Iris pigment epithelial cell (primary cell): ENCODE results near the gene MBTPS1.
A peak's percentile ranks its signal among the peaks of the same experiment; 100 is the strongest.

ENCODE experiments used
- DNase-seq: peaks from one replicate; pipeline ENCODE4 v3.0.0-alpha.2; 2011; ENCODE audit warnings: low read depth

MBTPS1 gene

GRCh38 chr16:84098939-84099338 is 17.8 kb downstream of the MBTPS1 start:
- DNase-seq = no peak

DNA sequence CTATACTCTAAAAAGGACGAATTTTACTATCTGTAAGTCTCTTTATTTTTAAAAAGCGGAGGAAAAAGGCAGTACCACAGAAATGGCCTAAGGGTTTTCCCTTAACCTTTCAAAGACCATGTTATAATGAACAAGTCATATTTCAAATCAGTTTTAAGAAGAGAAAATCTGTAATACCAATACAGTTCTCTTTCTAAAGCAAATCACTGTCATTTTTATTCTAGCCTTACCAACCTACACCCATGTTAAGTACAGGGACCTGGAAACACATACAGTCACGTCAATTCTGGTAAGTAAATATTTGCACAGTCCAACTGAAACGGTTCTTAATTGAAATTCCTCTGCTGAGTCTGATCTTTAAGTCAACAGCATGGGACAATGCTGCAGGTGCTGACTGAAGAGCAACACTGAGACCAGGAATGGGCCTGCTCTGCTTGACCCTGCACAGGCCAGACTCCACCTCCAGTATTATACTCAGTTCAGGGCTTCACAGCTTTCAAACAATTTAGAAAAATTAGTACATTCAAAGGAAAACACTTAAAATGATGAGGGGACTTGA is 20.2 kb downstream of the MBTPS1 start:
- DNase-seq = no peak

- no peak for DNase-seq
These were observed 21.3 kb downstream of the MBTPS1 start for GRCh38 chr16:84095466-84095865.

- DNase-seq = no peak
These were observed 22.9 kb downstream of the MBTPS1 start for GRCh38 chr16:84093879-84094270.

DNA sequence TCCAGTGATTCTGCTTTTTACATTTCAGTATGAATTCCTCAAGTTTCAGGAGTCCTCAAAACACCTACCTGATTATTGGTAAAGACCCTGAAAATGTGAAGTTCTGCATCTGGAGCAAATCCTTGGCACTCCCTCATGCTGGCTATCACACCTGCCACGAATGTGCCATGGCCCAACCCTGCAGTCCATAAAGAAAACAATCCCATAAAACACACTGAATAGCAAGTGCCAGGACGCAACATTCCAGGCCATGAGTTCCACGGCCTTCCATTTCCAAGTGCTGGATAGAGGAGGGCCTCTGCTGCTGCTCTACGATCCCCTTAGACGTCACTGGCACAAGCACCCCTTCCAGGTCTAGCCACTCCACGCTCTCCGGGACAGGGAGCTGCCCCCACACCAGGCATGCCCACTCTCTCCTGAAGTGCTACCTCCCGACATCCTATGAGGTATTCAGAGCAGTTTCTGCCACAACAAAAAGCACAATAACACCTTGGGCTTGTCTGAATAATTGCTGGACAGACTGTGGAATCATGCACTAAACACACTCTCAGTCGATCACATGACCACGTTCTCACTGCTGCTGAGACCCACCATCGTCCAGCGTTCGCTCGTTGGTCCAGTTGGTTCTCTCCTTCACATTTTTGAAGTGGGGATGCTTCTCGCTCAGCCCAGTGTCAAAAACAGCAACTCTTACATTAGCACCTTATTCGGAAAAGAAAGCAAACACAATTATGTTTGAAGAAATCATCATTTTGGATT is 23.4 kb downstream of the MBTPS1 start:
- no peak for DNase-seq

- no peak for DNase-seq
These were observed 25.3 kb downstream of the MBTPS1 start for GRCh38 chr16:84091460-84091859.

- DNase-seq = no peak
These were observed 26.5 kb downstream of the MBTPS1 start for GRCh38 chr16:84090211-84090610.

DNA sequence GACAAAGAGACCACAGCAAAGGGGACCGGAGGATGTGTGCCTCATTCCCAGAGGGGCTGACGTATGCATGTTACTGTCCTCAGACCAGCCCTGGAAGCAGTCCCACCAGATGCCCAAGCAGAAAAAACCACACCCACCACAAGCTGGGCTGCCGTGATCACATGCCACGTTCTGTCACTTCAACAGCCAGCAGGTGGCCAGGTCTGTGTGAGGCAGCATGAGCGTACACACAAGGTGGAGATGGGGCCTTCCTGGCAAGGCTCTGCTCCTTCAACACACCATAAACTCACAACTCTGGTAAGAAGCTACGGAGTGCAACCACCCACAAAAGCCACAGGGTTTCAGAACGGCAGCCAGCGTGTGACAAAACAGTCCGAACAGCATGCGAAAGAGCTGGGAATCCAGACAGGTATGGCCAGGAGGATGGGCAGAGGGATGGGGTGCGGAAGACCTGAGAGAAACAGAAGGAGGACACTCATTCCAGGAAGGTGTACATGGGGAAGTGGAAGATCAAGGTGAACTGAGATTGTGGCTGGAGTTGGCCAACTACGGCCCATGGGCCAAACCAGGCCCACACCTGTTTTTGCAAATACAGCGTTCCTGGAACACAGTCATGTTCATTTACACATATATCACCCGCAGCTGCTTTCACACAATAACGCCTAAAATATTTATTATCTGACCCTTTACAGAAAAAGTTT is 27.9 kb downstream of the MBTPS1 start:
- DNase-seq = no peak

DNA sequence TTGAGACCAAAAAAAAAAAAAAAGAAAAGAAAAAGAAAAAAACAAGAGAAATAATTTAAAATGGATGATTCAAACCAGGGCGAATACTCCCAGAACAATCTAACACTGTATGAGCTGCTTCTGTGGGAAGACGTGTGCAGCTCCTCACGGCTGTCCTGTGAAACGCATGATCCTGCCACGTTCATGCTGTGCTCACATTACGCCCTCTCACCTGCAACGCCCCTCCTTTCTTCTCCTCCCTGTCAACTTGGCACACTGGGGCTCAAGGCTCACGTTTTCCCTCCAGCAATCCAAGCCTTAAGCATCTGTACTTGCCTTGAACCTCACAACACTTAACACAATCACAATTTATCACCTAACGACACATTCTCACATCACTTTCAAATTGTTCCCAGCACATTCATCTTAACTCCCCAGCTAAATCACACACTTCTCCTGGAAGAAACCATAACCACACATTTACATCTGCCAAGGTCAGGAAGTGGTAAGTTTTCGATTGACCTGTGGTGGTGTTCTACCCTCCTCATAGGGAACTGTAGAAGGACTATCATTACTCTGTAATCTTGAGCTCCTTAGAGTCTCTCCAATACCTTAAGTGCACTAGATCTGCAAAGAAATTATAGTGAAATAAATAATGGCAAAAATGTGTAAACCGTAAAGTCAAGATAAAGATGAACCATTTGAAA is 29.1 kb downstream of the MBTPS1 start:
- DNase-seq = no peak

- no peak for DNase-seq
These were observed 29.7 kb downstream of the MBTPS1 start for GRCh38 chr16:84087001-84087400.

DNA sequence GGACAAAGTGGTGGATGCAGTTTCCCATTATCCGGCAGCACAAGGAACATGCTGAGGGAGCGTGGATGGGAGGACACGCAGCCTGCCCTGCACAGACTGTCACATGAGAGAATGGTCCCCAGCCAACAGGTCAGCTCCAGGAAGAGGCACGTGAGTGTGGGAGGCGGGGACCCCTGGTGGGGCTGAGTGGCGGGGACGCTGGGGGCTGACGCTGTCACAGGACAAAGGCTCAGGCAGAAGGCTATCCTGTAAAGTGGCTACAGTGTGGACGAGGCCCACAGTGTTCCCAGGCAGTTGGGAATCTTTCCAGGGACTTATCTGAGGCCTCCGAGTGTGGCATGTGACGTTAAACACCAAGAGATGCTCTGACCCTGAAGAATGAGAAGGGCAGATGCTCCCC is 30.4 kb downstream of the MBTPS1 start:
- no peak for DNase-seq

GRCh38 chr16:84085773-84086172 is 31.0 kb downstream of the MBTPS1 start:
- DNase-seq = no peak

- no peak for DNase-seq
These were observed 31.5 kb downstream of the MBTPS1 start for GRCh38 chr16:84085271-84085667.

GRCh38 chr16:84084570-84085270 is 32.0 kb downstream of the MBTPS1 start:
- DNase-seq = peak; percentile 66

DNA sequence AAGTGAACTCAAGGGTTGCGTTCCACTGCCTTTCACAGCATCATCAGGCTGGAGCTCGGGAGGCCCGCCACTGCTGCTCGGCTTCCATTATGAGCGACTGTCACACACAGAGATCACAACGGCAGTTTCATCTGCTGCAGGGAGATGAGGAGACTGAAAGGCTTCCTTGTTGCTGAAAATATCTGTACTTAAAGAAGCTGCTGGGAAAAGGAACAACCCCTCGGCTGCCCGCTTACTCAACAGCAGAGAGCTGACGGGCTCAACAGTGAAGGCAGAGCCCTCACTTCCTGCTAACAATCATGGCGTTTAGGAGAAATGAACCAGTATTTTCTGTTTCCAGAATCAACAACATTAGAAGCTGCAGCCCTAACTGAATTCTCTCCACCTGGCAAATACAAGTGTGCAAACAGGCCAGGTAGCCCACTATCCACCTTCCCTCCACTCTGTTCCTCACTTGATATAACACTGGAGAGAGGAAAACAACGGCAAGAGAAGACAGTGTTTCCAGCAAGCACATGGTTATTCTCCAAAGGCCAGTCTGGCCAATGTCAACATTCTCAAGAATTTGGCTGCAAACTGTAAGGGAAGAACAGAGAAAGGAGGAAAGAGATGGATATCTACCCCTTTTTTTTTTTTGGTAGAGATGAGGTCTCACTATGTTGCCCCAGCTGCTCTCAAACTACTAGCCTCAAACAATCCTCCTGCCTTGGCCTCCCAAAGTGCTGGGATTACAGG is 33.7 kb downstream of the MBTPS1 start:
- no peak for DNase-seq

- DNase-seq = no peak
These were observed 34.6 kb downstream of the MBTPS1 start for GRCh38 chr16:84082110-84082509.

DNA sequence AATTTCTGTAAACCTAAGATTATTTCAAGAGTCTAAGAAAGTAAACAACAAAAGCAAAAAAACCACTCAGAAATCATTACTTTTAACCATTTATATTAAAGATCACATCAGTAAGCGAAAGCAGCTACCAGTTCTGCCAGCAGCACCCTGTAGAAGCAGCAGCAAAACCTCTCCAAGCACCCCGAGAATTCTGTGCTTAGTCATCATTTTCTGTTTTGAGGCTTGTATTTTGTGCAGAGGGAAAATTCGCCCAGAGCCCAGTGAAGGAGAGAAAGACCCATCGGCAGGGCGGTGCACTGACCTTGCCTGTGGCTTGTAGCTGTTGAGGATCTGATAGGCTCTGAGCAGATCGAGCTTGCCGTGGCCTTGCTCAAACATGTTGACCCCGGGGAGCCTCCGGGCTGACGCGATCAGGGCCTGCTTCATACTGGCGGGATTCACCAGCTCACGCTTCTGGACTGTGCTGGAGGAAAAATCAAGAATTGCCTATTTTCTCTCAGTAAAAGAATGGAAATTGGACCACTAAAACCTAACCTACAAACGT is 35.2 kb downstream of the MBTPS1 start:
- DNase-seq = no peak

- no peak for DNase-seq
These were observed 35.9 kb downstream of the MBTPS1 start for GRCh38 chr16:84080813-84081212.

- no peak for DNase-seq
These were observed 36.4 kb downstream of the MBTPS1 start for GRCh38 chr16:84080378-84080777.

DNA sequence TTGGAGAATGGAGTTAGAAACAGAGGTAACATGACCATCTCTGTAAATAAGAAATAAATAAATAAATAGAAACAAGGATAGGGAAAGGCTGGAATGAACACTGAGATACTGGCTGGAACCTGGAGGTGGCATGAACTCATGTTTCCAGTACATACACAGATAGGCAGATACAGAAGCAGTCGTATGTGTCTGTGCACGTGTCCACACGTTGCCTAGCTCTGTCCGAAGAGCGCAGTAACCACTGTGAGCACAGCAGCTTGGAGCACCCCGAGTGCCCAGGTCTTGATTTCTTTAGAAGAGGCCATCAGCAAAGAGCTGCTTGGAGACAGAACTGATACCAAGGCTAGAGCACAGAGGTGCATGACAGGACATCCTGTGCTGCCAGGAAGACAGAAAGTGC is 37.1 kb downstream of the MBTPS1 start:
- DNase-seq = no peak

DNA sequence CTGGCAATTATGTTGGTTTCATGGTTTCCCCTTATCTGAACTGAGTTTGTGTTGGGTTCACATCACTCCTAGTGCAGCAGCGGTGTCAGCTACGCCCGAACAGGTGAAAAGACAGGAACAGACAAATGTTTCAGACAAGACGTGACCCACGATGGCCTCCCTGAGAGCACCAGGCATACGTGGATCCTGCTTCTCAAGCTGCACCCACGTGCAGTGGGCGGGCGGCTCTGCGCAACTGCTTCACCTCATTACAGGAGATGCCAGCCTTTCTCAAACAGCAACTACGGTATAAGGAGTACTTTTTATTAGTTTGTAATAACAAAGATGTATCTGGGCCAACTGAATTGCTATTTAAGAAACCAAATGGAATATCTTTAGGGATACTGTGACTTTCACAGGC is 41.4 kb downstream of the MBTPS1 start:
- DNase-seq = no peak
